Lower leg skin (tissue), 4 donors: Measurements from ENCODE around the gene IP6K1. TPM values are rescaled to one million over a fixed set of nuclear protein-coding genes. Genes with fewer than 3 reads are reported as not detected.
A peak's percentile ranks its signal among the peaks of the same experiment; 100 is the strongest.

Source experiments
- DNase-seq, 2 donors: peaks; one replicate each; pipeline ENCODE4 v3.0.0-alpha.2; 2019; ENCODE audit warnings: low spot score in 2 of 2
- H3K4me3 ChIP-seq: fragments of 200-600 bp; sonication (generic); 2 replicates; pipeline ENCODE4 v1.5.1; 2017; ENCODE audit warnings: mild to moderate bottlenecking, low read depth; ENCODE audit not compliant: poor library complexity, severe bottlenecking
- POLR2A ChIP-seq, 2 donors: fragments of 450-650 bp; IDR thresholded peaks; one replicate each; pipeline ENCODE4 v1.6.1; 2016 to 2017; ENCODE audit warnings: antibody characterized with exemption in 2 of 2, mild to moderate bottlenecking in 1 of 2, moderate library complexity in 1 of 2
- WGBS, 2 donors: methylation state at CpG; one replicate each; pipeline ENCODE4 v1.1.5; 2018; 5-methylcytosine and 5-hydroxymethylcytosine counted together
- intact Hi-C: fragments of 100-400 bp; cut with DNase I; formaldehyde crosslinking; loops from one replicate; pipeline ENCODE4 v1.15.0; 2023; ENCODE audit warnings: low total_unique reads
- total RNA-seq, 4 donors: library from RNA; depleted of rRNA; stranded (reverse); fragments of >200 nt; gene quantifications; one replicate each; pipeline ENCODE4 v1.1.0, GENCODE V29; 2016
- TF ChIP-seq, protein P1 (sequence below), 3 donors: fragments of 450-650 bp; IDR thresholded peaks; one replicate each; pipeline ENCODE4 v1.5.1; 2016; ENCODE audit warnings: antibody characterized with exemption in 3 of 3, mild to moderate bottlenecking in 3 of 3, moderate library complexity in 2 of 3

IP6K1 gene
- total RNA-seq, 4 donors from 2014 or later: 44.1 to 56.5 (median 51.6) TPM

DNA sequence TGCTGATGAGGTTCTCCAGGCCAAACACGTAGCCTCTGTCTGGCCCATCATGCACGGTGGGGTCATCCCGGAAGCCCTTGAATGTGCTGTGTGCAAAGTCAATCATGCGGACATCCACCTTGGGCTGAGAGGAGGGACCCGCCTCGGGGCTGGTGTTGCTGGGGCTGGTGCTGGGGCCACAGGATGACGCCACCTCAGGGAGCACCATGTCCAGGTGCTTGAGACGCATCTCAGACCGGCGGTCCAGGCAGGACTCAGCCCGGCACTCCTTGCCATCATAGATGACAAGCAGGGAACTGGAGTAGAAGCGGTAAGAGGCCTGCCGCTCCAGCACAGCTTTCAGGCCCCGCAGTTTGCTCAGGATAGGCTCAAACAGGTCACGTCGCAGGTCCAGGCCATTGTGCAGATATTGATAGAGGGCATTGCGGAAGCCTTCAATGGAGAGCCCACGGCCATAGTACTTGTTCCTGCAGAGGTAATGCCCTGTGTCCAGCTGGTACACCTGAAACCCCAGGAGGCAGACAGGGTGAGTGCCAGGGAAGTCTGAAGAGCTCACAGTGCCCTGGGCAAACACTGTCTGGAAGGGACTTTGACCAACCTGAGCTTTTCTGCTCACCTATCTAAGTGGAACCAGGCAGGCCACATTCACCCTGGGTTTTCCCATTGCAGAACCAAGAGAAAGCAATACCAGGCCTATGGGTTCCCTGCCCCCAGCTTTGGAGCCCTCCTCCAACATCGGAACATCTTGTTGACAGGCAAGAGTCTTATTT, 59.0 kb downstream of the IP6K1 start:
- intact Hi-C loops: loop anchor here (10.0 kb wide), 1 partner anchor 57 kb away; the partner anchor contains the start of gene IP6K1
- H3K4me3 ChIP-seq: no peak overlapping the region
- peak in 1 of 2 donors; percentile 84 for DNase-seq
- 83 to 94% methylated on average over 14 to 19 of the region's 19 CpGs for WGBS, 2 donors
- TF ChIP-seq POLR2A (IDR thresholded peaks at IDR 0.05): no peak
- TF ChIP-seq, protein P1, sequence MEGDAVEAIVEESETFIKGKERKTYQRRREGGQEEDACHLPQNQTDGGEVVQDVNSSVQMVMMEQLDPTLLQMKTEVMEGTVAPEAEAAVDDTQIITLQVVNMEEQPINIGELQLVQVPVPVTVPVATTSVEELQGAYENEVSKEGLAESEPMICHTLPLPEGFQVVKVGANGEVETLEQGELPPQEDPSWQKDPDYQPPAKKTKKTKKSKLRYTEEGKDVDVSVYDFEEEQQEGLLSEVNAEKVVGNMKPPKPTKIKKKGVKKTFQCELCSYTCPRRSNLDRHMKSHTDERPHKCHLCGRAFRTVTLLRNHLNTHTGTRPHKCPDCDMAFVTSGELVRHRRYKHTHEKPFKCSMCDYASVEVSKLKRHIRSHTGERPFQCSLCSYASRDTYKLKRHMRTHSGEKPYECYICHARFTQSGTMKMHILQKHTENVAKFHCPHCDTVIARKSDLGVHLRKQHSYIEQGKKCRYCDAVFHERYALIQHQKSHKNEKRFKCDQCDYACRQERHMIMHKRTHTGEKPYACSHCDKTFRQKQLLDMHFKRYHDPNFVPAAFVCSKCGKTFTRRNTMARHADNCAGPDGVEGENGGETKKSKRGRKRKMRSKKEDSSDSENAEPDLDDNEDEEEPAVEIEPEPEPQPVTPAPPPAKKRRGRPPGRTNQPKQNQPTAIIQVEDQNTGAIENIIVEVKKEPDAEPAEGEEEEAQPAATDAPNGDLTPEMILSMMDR (IDR thresholded peaks at IDR 0.05): no peak

DNA sequence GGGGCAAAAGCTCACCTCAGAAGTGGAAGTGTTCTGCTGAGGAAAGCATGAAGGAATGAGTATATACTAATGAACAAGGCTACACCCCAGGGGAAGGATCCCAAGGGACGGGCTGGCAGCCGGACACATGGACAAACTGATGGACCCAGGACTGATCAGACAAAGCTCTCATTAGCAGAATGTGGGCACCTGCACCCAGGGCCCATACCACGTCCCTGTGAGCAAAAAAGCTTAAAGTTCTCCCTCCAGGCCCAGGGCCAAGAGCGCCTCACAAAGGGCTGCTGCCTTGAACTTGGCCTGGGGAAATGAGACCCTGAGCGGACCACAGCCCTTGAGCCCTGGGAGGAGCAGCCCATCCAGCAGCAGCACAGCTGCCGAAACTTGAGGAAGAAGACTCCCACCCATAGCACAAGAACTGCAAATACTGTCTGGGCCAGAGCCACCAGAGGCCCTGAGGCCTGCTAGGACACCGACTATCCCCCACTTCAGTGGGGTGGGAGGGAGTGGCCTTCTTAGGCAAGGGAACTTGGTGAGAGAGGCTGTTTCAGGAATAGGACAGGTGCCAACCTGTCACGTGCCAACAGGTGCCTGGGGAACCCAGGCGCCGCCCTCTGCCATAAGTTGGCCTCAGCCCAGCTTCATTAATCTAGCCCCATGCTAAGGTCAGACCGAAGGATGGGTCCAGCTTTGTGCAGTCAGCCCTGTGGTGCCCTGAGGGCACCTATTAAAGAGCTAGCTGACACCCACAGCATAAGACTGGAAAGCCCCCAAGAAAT, 60.2 kb downstream of the IP6K1 start:
- peak in 1 of 2 donors; percentile 84 for DNase-seq
- TF ChIP-seq POLR2A (IDR thresholded peaks at IDR 0.05): no peak
- TF ChIP-seq, protein P1 (IDR thresholded peaks at IDR 0.05): no peak
- no peak overlapping the region for H3K4me3 ChIP-seq
- WGBS, 2 donors: 77 to 79% methylated on average over 11 of the region's 11 CpGs
- intact Hi-C loops: loop anchor here (10.0 kb wide), 1 partner anchor 59 kb away; the partner anchor contains the start of gene IP6K1

DNA sequence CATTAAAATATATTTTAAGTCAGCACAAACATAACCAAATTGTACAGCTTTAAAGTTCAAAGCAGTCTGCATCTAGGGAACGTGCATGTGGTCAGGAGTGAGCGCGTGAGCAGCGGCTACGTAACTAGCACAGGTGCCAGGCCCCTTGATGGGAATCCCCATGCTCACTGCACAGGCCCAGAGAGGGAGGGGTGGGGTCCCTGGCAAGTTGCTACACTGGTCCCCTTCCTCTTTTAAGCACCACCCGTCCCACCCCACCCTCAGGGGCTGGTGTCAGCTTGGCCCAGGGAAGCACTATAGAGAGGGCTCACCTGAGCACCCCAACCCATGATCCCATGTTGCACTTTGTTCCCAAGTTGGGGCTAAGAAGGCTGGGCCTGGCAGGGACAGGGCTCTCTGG, 61.8 kb downstream of the IP6K1 start:
- DNase-seq: peak in 1 of 2 donors; percentile 86
- H3K4me3 ChIP-seq: no peak overlapping the region
- TF ChIP-seq, protein P1 (IDR thresholded peaks at IDR 0.05): no peak
- TF ChIP-seq POLR2A (IDR thresholded peaks at IDR 0.05): no peak
- WGBS, 2 donors: 13 to 21% methylated on average over 6 of the region's 6 CpGs
- intact Hi-C loops: loop anchor here (10.0 kb wide), 1 partner anchor 60 kb away; the partner anchor contains the start of gene IP6K1

DNA sequence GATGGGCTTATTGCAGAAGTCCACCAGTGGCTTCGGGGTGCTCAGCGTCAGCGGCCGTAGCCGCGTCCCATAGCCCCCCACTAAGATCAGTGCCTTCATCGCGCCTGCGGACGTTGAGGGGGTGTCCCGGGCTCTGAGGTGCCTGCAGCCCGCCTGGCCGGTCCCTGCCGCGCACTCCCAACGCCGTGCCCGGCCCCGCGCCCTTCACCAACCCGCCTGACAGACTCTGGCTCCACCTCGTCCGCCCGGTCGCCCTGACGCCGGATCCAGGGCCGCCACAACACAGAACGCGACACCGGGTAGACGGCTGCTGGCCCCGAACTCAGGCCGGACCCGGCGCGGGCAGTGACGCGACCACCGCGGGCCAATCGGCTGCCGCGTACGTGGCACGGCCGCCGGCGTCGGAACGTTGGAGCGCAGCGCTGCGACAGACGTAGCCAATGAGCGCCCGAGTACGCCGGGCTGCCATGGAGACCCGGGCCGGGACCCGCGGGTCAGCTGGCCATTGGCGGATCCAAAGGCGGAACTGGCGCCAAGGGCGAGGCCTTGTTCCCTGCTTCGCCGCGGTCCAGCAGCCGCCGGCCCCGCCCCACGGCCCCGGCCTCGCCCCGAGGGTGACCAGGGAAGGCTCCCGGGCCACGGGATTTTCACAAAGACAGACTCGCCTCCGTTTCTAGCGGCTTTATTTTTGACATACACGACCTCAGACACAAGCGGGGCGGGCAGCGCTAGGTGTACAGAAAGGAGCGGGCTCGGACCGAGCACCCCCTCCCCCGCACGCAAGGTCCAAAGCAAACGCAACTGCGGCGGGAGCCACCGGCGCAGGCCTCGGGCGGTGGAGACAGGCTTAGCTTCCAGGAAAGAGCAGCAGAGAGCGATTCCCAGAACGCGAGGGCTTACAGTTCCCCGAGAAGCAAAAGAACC, 62.5 kb downstream of the IP6K1 start, which contains the start of gene GMPPB:
GMPPB (minus strand) TSS at position 324 of the 924 bp plus-strand sequence; CDS start at position 99, 225 bp downstream.
- peak within 1 kb of the TSS; percentile 96 for H3K4me3 ChIP-seq
- WGBS, 2 donors: 0% methylated on average over 12 to 69 of the region's 102 CpGs
- peak; percentile 95 to 99 for DNase-seq
- intact Hi-C loops: loop anchor here (10.0 kb wide), 1 partner anchor 61 kb away; the partner anchor contains the start of gene IP6K1
- no peak for TF ChIP-seq POLR2A (IDR thresholded peaks at IDR 0.05)

DNA sequence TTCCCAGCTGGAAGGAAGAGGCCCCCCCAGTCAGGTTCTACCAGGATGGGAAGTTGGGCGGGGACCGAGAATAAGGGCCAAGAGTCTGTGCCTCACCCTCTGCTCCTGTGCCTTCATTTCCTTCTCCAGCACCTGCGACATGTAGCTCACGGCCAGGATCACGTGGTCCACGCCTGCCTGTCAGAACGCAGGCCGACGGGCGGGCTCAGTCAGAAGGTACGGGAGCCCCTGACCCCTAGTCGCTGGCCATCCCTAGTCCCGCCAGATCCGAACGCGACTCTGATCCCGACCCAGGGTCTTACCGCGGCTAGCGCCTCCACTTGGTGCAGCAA, 63.1 kb downstream of the IP6K1 start:
- intact Hi-C loops: loop anchor here (10.0 kb wide), 1 partner anchor 62 kb away; the partner anchor contains the start of gene IP6K1
- H3K4me3 ChIP-seq: peak overlapping the region; percentile 96
- peak in 1 of 2 donors; percentile 93 for DNase-seq
- WGBS, 2 donors: 0 to 2% methylated on average over 7 to 10 of the region's 20 CpGs
- TF ChIP-seq, protein P1 (IDR thresholded peaks at IDR 0.05): no peak
- TF ChIP-seq POLR2A (IDR thresholded peaks at IDR 0.05): no peak
